GM23248 (cell line): Measurements from ENCODE around the gene MYLK. TPM values are rescaled to one million over a fixed set of nuclear protein-coding genes. Genes with fewer than 3 reads are reported as not detected.

Source experiments
- DNase-seq: peaks from one replicate; pipeline ENCODE4 v3.0.0-alpha.2; 2015
- H2AFZ ChIP-seq: fragments of 200-600 bp; sonication (generic); 2 replicates; pipeline ENCODE4 v1.6.1; 2016; ENCODE audit warnings: antibody characterized with exemption
- H3F3A ChIP-seq: fragments of 200-600 bp; sonication (generic); 2 replicates; pipeline ENCODE4 v1.6.1; 2016; ENCODE audit warnings: mild to moderate bottlenecking, antibody characterized with exemption, mixed run types; ENCODE audit not compliant: insufficient read depth
- H3K27ac ChIP-seq: fragments of 200-600 bp; sonication (generic); 2 replicates; pipeline ENCODE4 v1.5.1; 2016; ENCODE audit warnings: mild to moderate bottlenecking
- H3K27me3 ChIP-seq: fragments of 200-600 bp; sonication (generic); replicated peaks from 2 replicates; pipeline ENCODE4 v1.6.1; 2016; ENCODE audit warnings: mild to moderate bottlenecking; ENCODE audit not compliant: insufficient read depth
- H3K36me3 ChIP-seq: fragments of 200-600 bp; sonication (generic); 2 replicates; pipeline ENCODE4 v1.6.1; 2016; ENCODE audit warnings: low read depth, mild to moderate bottlenecking
- H3K4me1 ChIP-seq: fragments of 200-600 bp; sonication (generic); 2 replicates; pipeline ENCODE4 v1.6.1; 2016; ENCODE audit warnings: mild to moderate bottlenecking; ENCODE audit not compliant: insufficient read depth
- H3K4me2 ChIP-seq: fragments of 200-600 bp; sonication (generic); one replicate; pipeline ENCODE4 v1.6.1; 2016; ENCODE audit warnings: mild to moderate bottlenecking; ENCODE audit not compliant: unreplicated experiment
- H3K4me3 ChIP-seq: fragments of 200-600 bp; sonication (generic); 2 replicates; pipeline ENCODE4 v1.5.1; 2016; ENCODE audit warnings: mild to moderate bottlenecking
- H3K79me2 ChIP-seq: fragments of 200-600 bp; sonication (generic); 2 replicates; pipeline ENCODE4 v1.6.1; 2016; ENCODE audit warnings: mild to moderate bottlenecking; ENCODE audit not compliant: insufficient read depth
- H3K9ac ChIP-seq: fragments of 200-600 bp; sonication (generic); 2 replicates; pipeline ENCODE4 v1.6.1; 2016; ENCODE audit warnings: mild to moderate bottlenecking
- H3K9me2 ChIP-seq: fragments of 200-600 bp; sonication (generic); 2 replicates; pipeline ENCODE4 v1.6.1; 2016; ENCODE audit warnings: mixed run types, mild to moderate bottlenecking, moderate library complexity; ENCODE audit not compliant: insufficient read depth
- H3K9me3 ChIP-seq: fragments of 200-600 bp; sonication (generic); one replicate; pipeline ENCODE4 v1.6.1; 2017; ENCODE audit warnings: low read depth
- H4K20me1 ChIP-seq: fragments of 200-600 bp; sonication (generic); 2 replicates; pipeline ENCODE4 v1.6.0; 2016; ENCODE audit not compliant: insufficient read depth
- EZH2 ChIP-seq: fragments of 200-600 bp; sonication (generic); IDR thresholded peaks from 2 replicates; pipeline ENCODE4 v1.6.1; 2018; ENCODE audit warnings: antibody characterized with exemption, mild to moderate bottlenecking; ENCODE audit not compliant: insufficient read depth, poor library complexity, severe bottlenecking
- EZH2phosphoT487 ChIP-seq: fragments of 200-600 bp; sonication (generic); IDR thresholded peaks from 2 replicates; pipeline ENCODE4 v1.6.1; 2018; ENCODE audit warnings: antibody characterized with exemption, moderate library complexity, mild to moderate bottlenecking, low read depth; ENCODE audit not compliant: insufficient read depth
- WGBS, 2 experiments: methylation state at CpG; one replicate each; pipeline ENCODE4 v1.1.6; 2015 to 2017; ENCODE audit warnings: low lambda C conversion rate in 2 of 2, low coverage in 1 of 2; ENCODE audit errors: missing lambda C conversion rate in 2 of 2; 5-methylcytosine and 5-hydroxymethylcytosine counted together
- in situ Hi-C: fragments of 300-500 bp; cut with MboI; formaldehyde crosslinking; loops from 2 replicates; pipeline ENCODE4 v1.15.0; 2020
- polyA plus RNA-seq: library from polyadenylated mRNA; unstranded; fragments of >200 nt; fragmentation: Nextera tagmentation; extraction: Ambion mirVana; gene quantifications from 2 replicates; pipeline ENCODE4 v1.2.1, GENCODE V29; 2016
- total RNA-seq: library from RNA; depleted of rRNA; stranded (reverse); fragments of >200 nt; shearing (Covaris generic); gene quantifications from 2 replicates; pipeline ENCODE4 v1.2.3, GENCODE V29; 2014

MYLK gene
- total and polyA plus RNA-seq, 2 experiments from 2014 or later: 110 to 174 TPM

DNA sequence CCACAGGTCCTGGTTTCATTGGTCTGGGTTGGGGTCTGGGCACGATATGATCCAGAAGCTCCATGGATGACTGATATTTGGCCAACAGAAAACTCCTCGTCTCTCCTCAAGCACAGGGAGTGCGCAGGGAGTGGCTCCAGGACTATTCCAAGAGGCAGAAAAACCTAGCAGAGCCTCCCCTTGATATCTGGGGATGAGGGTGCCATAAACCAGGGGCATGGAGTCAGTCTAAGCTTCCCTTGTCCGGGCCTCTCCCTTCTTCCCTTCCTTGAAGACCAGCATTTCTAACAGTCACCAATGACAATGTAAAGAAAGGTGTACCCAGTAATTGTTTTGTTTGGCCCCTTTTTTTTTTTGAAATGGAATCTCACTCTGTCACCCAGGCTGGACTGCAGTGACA lies 199.9 kb downstream of the MYLK start:
- no peak overlapping the region for H2AFZ ChIP-seq
- H3K9ac ChIP-seq: no peak overlapping the region
- H3K79me2 ChIP-seq: no peaks in the 10 kb centered on the region
- no peak overlapping the region for H3K27ac ChIP-seq
- H3F3A ChIP-seq: peaks cover 21% of the 10 kb centered on the region
- H3K27me3 ChIP-seq: no peaks in the 10 kb centered on the region
- peaks cover 17% of the 10 kb centered on the region for H3K4me1 ChIP-seq
- H4K20me1 ChIP-seq: no peaks in the 10 kb centered on the region
- no peaks in the 10 kb centered on the region for H3K9me3 ChIP-seq
- in situ Hi-C loops: no loop called here
- TF ChIP-seq EZH2 (no peak), EZH2phosphoT487 (no peak)
- no peak overlapping the region for H3K4me2 ChIP-seq
- no peaks in the 10 kb centered on the region for H3K9me2 ChIP-seq
- H3K4me3 ChIP-seq: no peak overlapping the region
- WGBS, 2 experiments: 99 to 100% methylated on average over 4 of the region's 4 CpGs
- no peak for DNase-seq
- H3K36me3 ChIP-seq: peaks cover 5% of the 10 kb centered on the region; the same call in 1 of the 2 replicates

DNA sequence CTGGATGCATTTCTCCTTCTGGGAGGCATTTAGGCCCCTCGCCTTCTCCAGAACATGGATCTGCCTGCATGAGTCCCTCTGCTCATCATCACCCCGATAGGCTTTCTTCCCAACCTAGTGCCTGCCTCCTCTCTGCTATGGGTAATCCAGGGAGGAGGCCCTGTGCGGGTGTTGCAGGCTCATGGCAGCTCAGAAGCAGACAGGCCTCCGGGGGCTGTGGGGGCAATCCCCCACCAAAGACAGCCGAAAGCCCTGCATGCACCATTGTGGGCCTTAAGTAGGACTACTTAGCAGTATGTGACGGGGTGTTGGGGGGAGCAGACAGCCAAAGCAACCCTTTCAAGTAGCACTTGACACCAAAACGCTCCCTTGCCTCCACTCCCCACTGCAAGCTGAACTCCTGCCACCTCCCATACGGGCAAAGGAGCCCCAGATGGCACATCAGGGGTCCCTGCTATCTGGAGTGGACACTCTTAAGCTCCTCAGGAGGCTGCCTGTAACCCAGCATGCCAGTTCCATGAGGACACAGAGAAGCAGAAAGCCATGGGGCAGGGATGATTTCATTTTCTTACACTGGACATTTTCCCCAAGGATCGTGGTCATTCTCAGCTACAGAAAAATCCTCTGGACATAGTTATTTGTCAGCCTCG lies 200.5 kb downstream of the MYLK start:
- 88 to 92% methylated on average over 10 of the region's 10 CpGs for WGBS, 2 experiments
- H3K4me2 ChIP-seq: no peak overlapping the region
- peaks cover 5% of the 10 kb centered on the region; the same call in 1 of the 2 replicates for H3K36me3 ChIP-seq
- no peaks in the 10 kb centered on the region for H3K27me3 ChIP-seq
- no peak overlapping the region for H2AFZ ChIP-seq
- H3K27ac ChIP-seq: no peak overlapping the region
- H3K9me2 ChIP-seq: no peaks in the 10 kb centered on the region
- H3K9me3 ChIP-seq: no peaks in the 10 kb centered on the region
- H3K4me1 ChIP-seq: peaks cover 15% of the 10 kb centered on the region
- H3K4me3 ChIP-seq: no peak overlapping the region
- TF ChIP-seq EZH2: no peak
- TF ChIP-seq EZH2phosphoT487: no peak
- H4K20me1 ChIP-seq: no peaks in the 10 kb centered on the region
- H3K79me2 ChIP-seq: no peaks in the 10 kb centered on the region
- H3F3A ChIP-seq: peaks cover 21% of the 10 kb centered on the region
- no peak overlapping the region for H3K9ac ChIP-seq
- DNase-seq: no peak
- in situ Hi-C loops: no loop called here

DNA sequence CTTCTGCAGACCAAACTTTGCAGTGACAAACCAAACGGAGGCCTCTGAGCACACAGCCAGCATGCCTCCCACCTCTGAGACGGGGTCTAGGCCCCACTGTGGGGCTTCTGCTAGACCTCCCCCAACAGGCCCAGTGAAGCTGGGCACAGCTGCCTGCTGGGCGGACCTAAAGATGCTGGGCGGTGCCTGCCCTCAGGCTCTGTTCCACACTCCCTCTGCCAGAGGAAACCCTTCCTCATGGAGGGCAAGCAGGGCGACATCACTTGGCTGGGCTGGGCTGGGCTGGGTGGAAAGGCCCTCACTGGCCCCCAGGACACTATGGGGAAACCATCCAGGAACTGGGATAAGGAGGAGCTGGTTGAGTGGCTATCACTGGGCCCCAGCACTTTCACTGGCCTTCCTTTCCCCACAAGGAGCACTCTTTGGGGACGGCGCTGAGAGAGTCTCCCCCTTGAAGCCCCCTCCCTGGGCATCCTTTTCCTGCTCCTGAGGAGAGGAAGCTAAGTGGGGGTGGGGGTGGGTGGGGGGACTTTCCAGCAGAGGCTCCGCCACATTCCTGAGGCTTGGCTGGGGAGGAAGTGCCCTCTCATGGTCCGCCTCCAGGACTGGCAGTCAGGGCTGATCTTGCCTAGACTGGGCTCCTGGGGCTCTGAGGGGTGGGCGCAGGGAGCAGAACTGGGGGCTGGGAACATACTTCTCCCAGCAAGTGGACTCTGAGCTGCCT lies 201.2 kb downstream of the MYLK start:
- no peaks in the 10 kb centered on the region for H3K9me2 ChIP-seq
- TF ChIP-seq EZH2phosphoT487 (no peak), EZH2 (no peak)
- H3K36me3 ChIP-seq: peaks cover 5% of the 10 kb centered on the region; the same call in 1 of the 2 replicates
- no peaks in the 10 kb centered on the region for H4K20me1 ChIP-seq
- WGBS, 2 experiments: 93 to 94% methylated on average over 8 to 10 of the region's 10 CpGs
- H3K4me2 ChIP-seq: no peak overlapping the region
- no peaks in the 10 kb centered on the region for H3K27me3 ChIP-seq
- H3K79me2 ChIP-seq: no peaks in the 10 kb centered on the region
- peaks cover 16% of the 10 kb centered on the region for H3K4me1 ChIP-seq
- no peaks in the 10 kb centered on the region for H3K9me3 ChIP-seq
- in situ Hi-C loops: no loop called here
- peaks cover 22% of the 10 kb centered on the region for H3F3A ChIP-seq
- DNase-seq: no peak
- no peak overlapping the region for H3K4me3 ChIP-seq
- no peak overlapping the region for H3K27ac ChIP-seq
- no peak overlapping the region for H2AFZ ChIP-seq
- no peak overlapping the region for H3K9ac ChIP-seq

- peaks cover 11% of the 10 kb centered on the region for H3K4me1 ChIP-seq
- no peak overlapping the region for H3K9ac ChIP-seq
- no peak for DNase-seq
- no peak overlapping the region for H3K27ac ChIP-seq
- peaks cover 17% of the 10 kb centered on the region for H3F3A ChIP-seq
- in situ Hi-C loops: no loop called here
- peaks cover 8% of the 10 kb centered on the region; the same call in 1 of the 2 replicates for H3K36me3 ChIP-seq
- TF ChIP-seq EZH2 (no peak), EZH2phosphoT487 (no peak)
- H3K9me3 ChIP-seq: no peaks in the 10 kb centered on the region
- WGBS, 2 experiments: 99 to 100% methylated on average over 6 of the region's 6 CpGs
- H3K4me2 ChIP-seq: no peak overlapping the region
- H3K79me2 ChIP-seq: no peaks in the 10 kb centered on the region
- no peak overlapping the region for H3K4me3 ChIP-seq
- H2AFZ ChIP-seq: no peak overlapping the region
- no peaks in the 10 kb centered on the region for H4K20me1 ChIP-seq
- H3K27me3 ChIP-seq: no peaks in the 10 kb centered on the region
- no peaks in the 10 kb centered on the region for H3K9me2 ChIP-seq
Measured at GRCh38 chr3:123682302-123682701, 201.8 kb downstream of the MYLK start.
